GM15510 (cell line): ENCODE data around the gene MAP3K2.

Experiments
- POLR2A ChIP-seq: IDR thresholded peaks from 3 replicates; pipeline ENCODE4 v1.6.1; 2011; ENCODE audit warnings: borderline replicate concordance; ENCODE audit not compliant: insufficient read length; ENCODE audit errors: extremely low read depth

MAP3K2 gene

DNA sequence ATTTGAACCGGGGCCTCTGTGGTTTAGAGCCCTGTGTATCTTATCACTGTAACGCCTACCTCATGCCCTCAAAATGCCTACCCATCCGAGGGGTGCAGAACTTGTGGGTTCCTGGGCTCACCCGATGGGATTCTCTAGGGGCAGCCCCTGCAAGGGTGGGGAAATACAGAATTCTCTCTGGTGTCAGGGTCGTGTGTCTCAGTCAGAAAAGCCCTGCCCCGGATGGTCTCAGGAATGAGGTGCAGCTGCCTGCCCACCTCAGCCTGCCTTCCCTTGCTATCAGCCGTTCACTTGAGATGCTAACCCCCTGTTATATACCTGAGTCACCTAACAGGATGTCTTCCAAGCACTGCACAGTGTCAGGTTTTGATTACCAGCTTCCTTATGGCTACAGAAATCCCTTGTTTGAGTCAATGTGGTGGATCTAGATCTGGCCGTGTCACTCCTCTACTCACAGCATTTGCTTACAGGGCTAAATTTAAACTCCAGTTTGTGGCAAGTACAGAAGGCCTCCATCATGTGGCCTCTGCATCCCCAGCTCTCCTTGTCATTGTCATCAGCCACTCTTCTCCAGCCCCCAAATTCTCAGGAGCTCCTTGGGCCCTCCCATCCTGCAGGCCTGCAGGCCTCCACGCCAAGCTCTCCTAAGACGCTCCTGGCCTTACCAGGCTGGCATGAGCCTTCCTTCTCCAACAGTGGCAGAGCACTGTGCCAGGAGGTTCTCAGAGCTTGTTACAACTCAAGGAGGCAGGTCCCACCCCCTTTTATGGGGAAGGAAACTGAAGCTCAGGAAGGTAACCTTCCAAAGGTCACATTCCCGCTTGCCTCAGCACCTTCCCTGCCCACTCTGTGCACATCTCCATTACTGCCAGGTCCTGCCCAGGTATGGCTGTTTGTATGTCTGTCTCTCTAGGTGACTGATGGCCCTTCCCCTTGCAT lies 14.3 kb upstream of the MAP3K2 start:
- TF ChIP-seq POLR2A, result no peak

DNA sequence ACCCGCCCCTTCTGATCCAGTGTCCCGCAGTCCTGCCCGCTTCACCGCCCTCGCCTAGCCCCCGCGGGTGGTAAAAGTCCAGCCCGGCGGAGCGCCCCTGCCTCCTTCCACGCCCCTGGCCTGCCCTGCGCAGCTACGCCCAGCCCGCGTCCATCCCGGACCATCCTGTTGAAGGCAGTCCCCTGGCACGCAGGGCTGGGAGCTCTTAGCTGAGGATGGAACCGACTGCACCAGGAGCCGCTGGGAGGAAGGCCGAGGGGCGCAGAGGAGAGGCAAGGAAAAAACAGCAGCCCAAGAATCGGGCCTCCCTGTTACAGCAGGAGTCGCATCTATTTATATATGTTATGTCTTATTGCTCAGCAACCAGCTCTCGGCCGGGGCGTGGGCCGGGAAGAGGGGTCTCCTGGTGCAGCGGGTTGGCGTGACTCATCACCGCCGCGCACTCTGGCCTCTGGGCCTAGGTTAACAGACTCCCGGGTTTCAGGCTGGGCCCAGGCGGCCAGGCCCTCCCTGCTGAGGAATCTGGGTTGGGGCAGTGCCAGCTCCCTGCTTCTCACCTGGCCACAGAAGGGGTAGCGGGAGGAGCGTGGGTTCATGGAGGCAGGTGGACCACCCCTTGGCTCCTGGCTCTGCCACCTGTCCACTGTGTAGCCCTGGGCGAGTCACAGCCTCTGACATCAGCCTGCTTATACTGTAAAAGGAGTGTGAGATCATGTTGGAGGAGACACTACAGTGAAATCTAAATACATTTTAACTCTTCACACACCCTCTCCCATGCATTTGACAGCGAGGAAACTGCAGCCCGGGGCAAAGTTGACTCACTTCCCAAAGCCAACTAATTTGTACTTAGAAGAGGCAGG lies 13.4 kb upstream of the MAP3K2 start:
- TF ChIP-seq POLR2A, result no peak

DNA sequence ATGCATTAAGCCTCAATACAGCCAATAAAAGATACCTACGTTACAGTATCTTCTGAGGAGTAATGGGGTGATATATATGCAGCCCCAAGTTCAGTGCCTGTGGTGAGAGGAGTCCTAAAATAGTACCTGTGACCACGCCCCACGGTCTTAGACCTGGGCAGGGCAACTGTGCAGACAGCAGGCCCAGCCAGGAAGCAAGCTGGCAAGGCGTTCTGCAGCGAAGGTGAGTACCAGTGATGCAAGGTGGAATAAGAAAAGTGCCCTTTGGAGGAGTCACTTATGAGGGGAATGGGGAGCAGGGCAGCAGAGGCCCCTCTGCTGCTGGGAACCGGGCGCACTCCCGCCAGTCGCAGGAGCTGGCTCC lies 12.7 kb upstream of the MAP3K2 start:
- TF ChIP-seq POLR2A, result no peak

DNA sequence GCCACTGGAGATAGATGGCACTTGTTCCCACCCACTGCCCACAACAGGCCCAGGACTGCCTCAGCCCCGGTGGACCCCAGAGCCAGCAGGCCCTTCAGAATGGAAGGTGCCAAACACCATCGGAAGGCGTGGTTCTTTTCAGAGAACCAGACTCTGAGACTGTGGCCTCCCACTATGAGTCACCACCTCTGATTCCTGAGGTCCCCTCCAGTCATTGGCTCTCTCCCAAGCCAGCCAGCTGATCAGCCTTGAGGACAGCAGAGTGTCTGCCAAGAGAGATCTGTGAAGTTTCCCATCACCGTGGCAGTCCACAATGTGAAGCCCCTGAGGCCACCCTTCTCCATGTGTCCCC lies 10.4 kb upstream of the MAP3K2 start:
- no peak for TF ChIP-seq POLR2A

DNA sequence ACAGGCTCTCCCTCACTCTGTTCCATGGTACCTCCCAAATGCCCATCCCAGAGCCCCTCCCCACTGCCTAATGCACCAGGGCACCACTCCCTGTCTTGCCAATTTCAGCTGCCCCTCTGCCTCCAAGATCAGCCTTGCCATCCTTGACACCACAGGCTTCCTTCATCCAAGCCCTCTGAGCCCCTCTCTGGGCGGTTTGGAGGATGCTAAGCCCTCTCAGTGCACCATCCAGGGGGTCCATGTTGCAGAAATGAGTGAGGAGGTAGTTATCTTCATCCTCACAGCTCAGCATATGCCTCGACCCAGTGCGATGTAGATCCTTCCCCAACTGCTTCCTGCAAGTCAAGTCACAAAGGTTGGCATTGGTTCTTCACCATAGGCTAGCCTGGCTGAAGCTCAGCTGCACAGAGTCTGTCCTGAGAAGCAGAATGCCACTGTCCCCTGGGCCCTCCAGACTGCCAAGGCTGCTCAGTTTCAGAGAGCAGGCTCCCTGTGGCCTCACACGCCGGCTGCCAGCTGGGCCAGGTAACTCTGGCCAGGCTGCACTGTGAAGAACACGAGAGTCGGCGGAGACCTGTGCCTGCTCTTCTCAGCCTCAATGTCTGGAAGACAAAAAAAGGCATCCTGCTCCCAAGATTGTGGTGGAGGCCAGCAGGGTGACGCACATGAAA lies 9.9 kb upstream of the MAP3K2 start:
- TF ChIP-seq POLR2A, result no peak

DNA sequence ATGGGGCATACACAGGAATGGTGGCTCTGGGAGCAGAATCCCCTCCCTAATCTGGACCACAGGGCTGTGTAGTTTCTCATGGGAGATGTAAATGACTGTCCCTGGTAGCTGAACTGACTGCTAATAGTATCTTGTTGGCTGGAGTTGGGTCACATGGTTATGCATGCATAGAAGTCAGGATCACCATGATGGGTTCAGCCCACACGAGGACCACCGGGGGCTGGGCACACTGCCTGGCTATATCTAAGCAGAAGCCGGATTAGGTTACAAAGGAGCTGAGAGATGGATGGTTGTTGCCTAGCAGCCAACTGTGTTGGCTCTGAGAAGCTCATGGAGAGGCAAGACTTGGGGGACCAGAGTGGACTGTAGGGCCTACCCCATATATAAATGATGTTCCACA lies 6.7 kb upstream of the MAP3K2 start:
- no peak for TF ChIP-seq POLR2A

DNA sequence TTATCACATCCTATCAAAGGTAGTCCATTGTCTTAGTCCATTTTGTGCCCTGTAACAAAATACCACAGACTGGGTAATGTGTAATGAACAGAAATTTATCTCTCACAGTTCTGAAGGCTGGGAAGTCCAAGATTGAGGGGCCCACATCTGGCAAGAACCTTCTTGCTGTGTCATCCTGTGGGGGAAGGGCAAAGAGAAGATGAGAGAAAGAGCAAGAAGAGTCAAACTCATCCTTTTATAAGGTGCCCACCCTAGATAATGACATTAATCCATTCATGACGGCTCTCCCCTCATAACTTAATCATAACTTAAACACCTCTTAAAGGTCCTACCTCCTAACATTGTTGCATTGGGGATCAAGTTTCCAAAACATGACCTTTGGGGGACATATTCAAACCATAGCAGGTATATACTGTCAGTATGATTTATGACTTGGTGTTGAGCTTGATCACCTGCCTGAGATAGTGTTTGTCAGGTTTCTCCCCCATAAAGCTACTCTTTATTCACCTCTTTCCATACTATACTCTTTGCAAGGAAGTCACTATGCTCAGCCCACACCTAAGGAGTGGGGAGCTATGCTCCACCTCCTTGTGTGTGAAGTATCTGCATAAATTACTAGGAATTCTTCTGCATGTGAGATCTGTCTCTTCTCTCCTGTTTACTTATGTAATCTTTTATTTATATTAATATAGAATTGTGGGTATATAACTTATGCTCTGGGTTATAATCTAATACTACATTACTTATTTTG lies 5.2 kb upstream of the MAP3K2 start:
- no peak for TF ChIP-seq POLR2A

DNA sequence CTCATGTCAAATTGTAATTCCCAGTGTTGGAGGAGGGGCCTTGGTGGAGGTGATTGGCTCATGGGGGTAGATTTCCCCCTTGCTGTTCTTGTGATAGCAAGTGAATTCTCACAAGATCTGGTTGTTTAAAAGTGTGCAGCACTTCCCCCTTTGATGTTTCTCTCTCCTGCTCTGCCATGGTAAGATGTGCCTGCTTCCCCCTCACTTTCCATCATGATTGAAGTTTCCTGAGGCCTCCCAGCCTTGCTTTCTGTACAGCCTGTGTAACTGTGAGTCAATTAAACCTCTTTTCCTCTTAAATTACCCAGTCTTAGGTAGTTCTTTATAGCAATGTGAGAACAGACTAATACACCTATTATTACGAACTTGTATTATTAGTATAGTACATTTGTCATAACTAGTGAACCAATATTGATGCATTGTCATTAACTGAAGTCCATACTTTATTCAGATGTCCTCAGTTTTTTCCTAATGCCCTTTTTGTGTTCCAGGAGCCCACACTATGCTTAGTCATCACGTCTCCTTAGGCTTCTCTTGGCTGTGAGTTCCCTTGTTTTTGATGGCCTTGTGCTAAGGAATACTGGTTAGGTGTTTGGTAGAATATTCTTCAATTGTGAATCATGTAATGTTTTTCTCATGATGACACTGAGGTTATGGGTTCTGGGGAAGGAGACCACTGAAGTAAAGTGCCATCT lies 4.5 kb upstream of the MAP3K2 start:
- no peak for TF ChIP-seq POLR2A

DNA sequence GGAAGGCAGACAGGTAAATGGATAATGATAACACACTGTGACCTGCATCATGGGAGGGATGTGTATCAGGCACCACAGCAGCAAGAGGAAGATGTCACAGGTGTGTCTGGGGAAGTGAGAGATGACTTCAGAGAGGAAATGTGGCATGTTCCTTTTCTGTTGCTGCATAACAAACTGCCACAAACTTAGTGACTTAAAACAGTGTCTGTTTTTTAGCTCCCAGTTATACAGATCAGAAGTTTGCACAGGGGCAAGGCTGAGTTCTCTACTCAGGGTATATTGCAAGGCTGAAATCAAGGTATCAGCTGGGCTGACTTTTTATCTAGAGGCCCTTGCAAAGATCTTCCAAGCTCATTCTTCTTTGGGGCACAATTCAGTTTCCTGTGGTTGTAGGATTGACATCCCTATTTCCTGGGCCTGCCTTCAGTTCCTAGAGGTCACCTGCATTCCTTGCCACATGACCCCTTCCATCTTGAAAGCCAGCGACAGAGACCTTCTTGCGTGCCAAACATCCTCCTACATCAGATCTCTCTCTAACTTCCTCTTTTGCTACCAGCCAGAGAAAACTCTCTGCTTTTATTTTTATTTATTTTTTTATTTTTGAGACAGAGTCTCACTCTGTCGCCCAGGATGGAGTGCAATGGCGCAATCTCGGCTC lies 2.1 kb upstream of the MAP3K2 start:
- TF ChIP-seq POLR2A, result no peak

DNA sequence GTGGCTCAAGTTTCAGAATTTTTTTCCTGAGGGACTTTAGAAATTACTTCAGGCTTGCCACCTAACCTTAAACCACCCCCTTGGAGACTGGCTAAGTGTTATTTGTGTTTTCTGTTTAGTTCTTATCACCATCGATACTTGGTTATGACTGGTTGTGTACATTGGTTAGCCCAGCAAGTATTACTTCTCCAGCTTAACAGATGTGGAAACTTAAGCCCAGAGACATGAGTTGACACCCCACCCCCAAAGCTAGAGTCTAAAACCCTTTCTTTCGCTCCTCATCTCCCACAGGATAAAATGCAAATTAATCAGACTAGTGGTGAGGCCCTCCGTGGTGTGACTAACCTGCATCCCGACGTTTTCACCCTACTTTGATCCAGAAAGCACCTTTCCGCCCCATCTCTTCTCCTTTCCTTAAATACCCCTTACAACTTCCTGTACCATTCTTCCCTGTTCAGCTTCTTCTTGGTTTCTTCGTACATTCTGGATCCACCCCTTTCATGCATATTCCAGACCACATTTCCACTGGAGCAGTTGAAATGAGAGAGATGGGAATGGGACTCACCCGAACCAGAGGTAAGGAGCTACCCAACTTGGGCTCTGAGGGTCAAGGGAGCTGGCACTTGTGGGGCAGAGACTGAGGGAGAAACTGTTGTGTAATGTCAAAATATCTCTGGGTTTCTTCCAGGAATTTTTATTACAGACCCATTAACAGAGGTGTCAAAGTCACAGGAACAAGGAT lies 819 bp upstream of the MAP3K2 start:
- no peak for TF ChIP-seq POLR2A

DNA sequence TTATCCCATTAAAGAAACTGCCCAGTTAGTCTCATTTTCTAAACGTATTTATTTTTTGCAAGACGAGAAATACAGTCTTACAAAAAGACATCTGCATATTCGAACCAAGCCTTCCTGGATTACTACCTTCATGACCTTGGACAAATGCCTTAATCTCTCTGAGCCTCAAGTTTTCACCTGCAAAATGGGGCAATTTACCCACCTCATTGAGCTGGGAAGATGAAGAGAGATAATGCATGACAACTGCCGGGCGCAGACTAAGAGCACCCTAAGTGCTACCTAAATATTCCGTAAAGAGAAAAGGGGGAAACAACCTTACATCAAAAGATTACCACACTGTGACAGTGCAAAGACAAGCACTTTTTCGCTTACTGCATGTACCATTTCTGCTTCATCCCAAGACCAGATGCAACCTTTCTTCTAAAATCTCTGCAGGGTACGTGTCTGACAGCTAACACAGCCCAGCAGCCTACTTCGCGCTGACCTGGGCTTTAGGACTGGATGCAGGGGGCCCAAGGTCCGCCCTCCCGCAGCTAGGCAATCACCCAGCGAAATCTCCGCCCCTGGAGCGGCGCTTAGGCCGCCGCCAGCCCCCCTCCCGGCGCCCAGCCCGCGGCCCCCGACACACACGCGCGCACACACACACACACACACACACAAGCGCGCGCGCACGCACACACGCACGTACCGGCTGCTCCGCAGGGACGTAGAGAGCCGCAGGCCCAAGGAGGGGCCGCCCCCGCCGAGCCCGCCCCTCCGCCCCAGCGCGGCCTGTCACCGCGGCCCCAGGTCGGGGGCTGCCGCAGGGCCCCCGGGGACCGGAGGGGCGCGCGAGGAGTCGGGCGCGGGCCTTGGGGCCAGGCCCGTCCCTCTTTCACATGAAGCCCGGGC lies 766 bp downstream of the MAP3K2 start:
- TF ChIP-seq POLR2A, result no peak

DNA sequence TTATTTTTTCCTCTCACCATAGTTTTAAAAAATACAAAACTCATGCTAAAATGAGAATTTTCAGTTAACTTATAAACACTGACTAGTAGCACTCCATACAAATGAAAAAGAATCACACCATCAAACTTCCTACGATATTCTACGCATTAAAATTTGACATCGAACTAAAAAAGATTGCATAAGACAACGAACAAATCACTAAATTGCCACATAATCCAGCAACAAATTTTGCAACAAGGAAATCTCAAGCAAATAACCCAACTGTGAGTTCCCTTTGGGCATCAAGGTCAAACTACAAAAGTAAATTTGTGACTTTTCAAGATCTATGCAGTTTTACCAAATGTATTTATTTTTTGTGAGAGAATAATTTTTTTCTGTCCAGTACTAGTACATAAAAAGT lies 1.5 kb downstream of the MAP3K2 start:
- TF ChIP-seq POLR2A, result no peak

DNA sequence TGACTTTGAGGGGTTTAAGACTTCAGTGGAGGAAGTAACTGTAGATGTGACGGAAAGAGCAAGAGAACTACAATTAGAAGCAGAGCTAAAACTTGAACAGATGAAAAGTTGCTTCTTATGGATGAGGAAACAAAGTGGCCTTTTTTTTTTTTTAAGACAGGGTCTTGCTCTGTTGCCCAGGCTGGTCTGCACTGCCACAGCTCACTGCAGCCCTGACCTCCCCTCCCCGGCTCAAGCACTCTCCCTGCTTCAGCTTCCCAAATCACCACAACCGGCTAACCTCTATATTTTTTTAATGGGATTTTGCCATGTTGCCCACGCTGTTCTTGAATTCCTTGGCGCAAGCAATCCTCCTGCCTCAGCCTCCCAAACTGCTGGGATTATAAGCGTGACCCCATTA lies 3.2 kb downstream of the MAP3K2 start:
- TF ChIP-seq POLR2A, result no peak

DNA sequence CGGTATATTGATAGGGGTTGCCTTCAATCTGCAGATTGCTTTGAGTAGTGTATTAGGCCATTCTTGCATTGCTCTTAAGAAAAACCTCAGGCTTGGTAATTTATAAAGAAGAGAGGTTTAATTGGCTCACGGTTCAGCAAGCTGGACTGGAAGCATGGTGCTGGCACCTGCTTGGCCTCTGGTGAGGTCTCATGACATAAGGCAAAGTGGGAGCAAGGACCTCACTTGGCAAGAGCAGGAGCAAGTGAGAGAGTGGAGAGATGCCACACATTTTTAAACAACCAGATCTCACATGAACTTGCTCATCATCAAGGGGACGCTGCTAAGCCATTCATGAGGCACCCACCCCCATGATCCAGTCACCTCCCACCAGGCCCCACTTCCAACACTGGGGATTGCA lies 4.9 kb downstream of the MAP3K2 start:
- TF ChIP-seq POLR2A, result no peak
